GM23338 (cell line): ENCODE measurements around the gene ZSCAN4.

Experiments
- CREB1 ChIP-seq: fragments of 250-450 bp; sonication (Bioruptor Pico); IDR thresholded peaks from 2 replicates; pipeline ENCODE4 v1.5.0; 2020; ENCODE audit warnings: low read depth, mild to moderate bottlenecking, moderate library complexity
- EZH2 ChIP-seq: fragments of 200-600 bp; sonication (generic); IDR thresholded peaks from one replicate; pipeline ENCODE4 v1.8.0; 2017; ENCODE audit warnings: antibody characterized with exemption, mild to moderate bottlenecking, low read depth; ENCODE audit not compliant: unreplicated experiment
- EZH2phosphoT487 ChIP-seq: fragments of 200-600 bp; sonication (generic); IDR thresholded peaks from one replicate; pipeline ENCODE4 v1.8.1; 2018; ENCODE audit warnings: antibody characterized with exemption; ENCODE audit not compliant: unreplicated experiment
- JUNB ChIP-seq: IDR thresholded peaks from one replicate; pipeline ENCODE4 v1.6.1; 2016; ENCODE audit warnings: antibody characterized with exemption; ENCODE audit not compliant: unreplicated experiment
- POLR2AphosphoS5 ChIP-seq: IDR thresholded peaks from 2 replicates; pipeline ENCODE4 v1.6.1; 2016; ENCODE audit warnings: antibody characterized with exemption, low read depth
- ZNF331 ChIP-seq: fragments of 250-450 bp; sonication (Bioruptor Pico); IDR thresholded peaks from 2 replicates; pipeline ENCODE4 v1.5.0; 2020; ENCODE audit warnings: low read depth, mild to moderate bottlenecking, moderate library complexity
- TF ChIP-seq, protein P1 (sequence below), 2 experiments: fragments of 200-600 bp in 1 of 2; sonication (generic) in 1 of 2; conservative IDR thresholded peaks; 2 replicates each; pipeline versions ENCODE4 v1.5.1 to v1.6.1; 2016 to 2017; ENCODE audit warnings: antibody characterized with exemption in 2 of 2, low read depth in 2 of 2, mild to moderate bottlenecking in 2 of 2, moderate library complexity in 1 of 2

DNA sequence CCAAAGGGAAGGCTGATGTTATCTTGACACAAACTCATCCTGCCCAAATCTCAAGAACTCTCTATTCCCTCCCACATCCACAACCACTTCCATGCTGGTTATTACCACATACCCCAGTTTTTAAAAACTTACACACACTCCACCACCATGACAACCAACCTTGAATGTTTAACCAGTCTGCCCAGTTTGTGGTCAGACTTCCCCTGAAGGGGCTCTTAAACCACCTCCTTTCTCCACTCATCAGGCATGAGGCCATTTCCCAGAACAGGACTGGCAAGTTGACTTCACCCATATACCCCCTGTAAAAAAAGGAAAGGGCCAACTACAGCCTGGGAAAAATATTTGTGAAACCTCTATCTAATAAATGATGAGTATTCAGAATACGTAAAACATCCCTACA lies 12.4 kb upstream of the ZSCAN4 start:
- TF ChIP-seq, protein P1, sequence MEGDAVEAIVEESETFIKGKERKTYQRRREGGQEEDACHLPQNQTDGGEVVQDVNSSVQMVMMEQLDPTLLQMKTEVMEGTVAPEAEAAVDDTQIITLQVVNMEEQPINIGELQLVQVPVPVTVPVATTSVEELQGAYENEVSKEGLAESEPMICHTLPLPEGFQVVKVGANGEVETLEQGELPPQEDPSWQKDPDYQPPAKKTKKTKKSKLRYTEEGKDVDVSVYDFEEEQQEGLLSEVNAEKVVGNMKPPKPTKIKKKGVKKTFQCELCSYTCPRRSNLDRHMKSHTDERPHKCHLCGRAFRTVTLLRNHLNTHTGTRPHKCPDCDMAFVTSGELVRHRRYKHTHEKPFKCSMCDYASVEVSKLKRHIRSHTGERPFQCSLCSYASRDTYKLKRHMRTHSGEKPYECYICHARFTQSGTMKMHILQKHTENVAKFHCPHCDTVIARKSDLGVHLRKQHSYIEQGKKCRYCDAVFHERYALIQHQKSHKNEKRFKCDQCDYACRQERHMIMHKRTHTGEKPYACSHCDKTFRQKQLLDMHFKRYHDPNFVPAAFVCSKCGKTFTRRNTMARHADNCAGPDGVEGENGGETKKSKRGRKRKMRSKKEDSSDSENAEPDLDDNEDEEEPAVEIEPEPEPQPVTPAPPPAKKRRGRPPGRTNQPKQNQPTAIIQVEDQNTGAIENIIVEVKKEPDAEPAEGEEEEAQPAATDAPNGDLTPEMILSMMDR (conservative IDR thresholded peaks at IDR 0.05; ENCODE audit: low read depth in 2 of 2), result no peak
- no peak for TF ChIP-seq CREB1 (CRISPR knock-in tag)
- no peak for TF ChIP-seq EZH2phosphoT487
- TF ChIP-seq ZNF331 (CRISPR knock-in tag), result no peak
- no peak for TF ChIP-seq EZH2
- no peak for TF ChIP-seq POLR2AphosphoS5
- no peak for TF ChIP-seq JUNB
